ENCODE data around the gene TMEM117.
"Not testable (repeated sequence)": the region's sequence is repeated elsewhere in the genome, so short reads cannot be mapped to it uniquely, and the experiment has no call there.

Gene TMEM117

GRCh38 chr12:43841253-43841652, 5.4 kb downstream of the TMEM117 start:
- no peak for DNase-seq

GRCh38 chr12:43842259-43842658, 6.4 kb downstream of the TMEM117 start:
- DNase-seq, result no peak

- peak; percentile 47 for DNase-seq
Observed at GRCh38 chr12:43847425-43848225, 11.7 kb downstream of the TMEM117 start.

- no peak for DNase-seq
Observed at GRCh38 chr12:43848226-43848507, 12.3 kb downstream of the TMEM117 start.

GRCh38 chr12:43848786-43849185, 12.9 kb downstream of the TMEM117 start:
- no peak for DNase-seq

GRCh38 chr12:43852744-43853143, 16.9 kb downstream of the TMEM117 start:
- no peak for DNase-seq

GRCh38 chr12:43856972-43857371, 21.1 kb downstream of the TMEM117 start:
- DNase-seq, result no peak

- DNase-seq, result no peak
Observed at GRCh38 chr12:43858096-43858495, 22.2 kb downstream of the TMEM117 start.

- no peak for DNase-seq
Observed at GRCh38 chr12:43858991-43859390, 23.1 kb downstream of the TMEM117 start.

- no peak for DNase-seq
Observed at GRCh38 chr12:43861015-43861839, 25.3 kb downstream of the TMEM117 start.

GRCh38 chr12:43861840-43862150, 25.9 kb downstream of the TMEM117 start:
- no peak for DNase-seq

GRCh38 chr12:43863770-43864366, 28.0 kb downstream of the TMEM117 start:
- DNase-seq, result no peak

GRCh38 chr12:43864557-43864956, 28.7 kb downstream of the TMEM117 start:
- not testable (repeated sequence) for DNase-seq

GRCh38 chr12:43869184-43869583, 33.3 kb downstream of the TMEM117 start:
- DNase-seq, result no peak

- not testable (repeated sequence) for DNase-seq
Observed at GRCh38 chr12:43869765-43870164, 33.9 kb downstream of the TMEM117 start.

- DNase-seq, result not testable (repeated sequence)
Observed at GRCh38 chr12:43871258-43871657, 35.4 kb downstream of the TMEM117 start.

GRCh38 chr12:43872396-43872795, 36.5 kb downstream of the TMEM117 start:
- no peak for DNase-seq

GRCh38 chr12:43878050-43878449, 42.2 kb downstream of the TMEM117 start:
- DNase-seq, result no peak

GRCh38 chr12:43880547-43880946, 44.7 kb downstream of the TMEM117 start:
- DNase-seq, result no peak

- DNase-seq, result peak; percentile 51
Observed at GRCh38 chr12:43882578-43883178, 46.8 kb downstream of the TMEM117 start.

- DNase-seq, result no peak
Observed at GRCh38 chr12:43883311-43883710, 47.4 kb downstream of the TMEM117 start.

GRCh38 chr12:43883748-43884147, 47.9 kb downstream of the TMEM117 start:
- no peak for DNase-seq

- DNase-seq, result no peak
Observed at GRCh38 chr12:43884683-43885410, 49.0 kb downstream of the TMEM117 start.

All from EL (cell line).